DMS114 treated with DMSO at 0.1 percent for 48 hours (cell line): ENCODE measurements around the gene MLH1.
"Not testable (repeated sequence)": the region's sequence is repeated elsewhere in the genome, so short reads cannot be mapped to it uniquely, and the experiment has no call there.

Experiments
- DNase-seq: peaks from one replicate; lab custom pipeline; 2025; ENCODE audit not compliant: unreplicated experiment; lab: John Stamatoyannopoulos, UW

MLH1 gene

DNA sequence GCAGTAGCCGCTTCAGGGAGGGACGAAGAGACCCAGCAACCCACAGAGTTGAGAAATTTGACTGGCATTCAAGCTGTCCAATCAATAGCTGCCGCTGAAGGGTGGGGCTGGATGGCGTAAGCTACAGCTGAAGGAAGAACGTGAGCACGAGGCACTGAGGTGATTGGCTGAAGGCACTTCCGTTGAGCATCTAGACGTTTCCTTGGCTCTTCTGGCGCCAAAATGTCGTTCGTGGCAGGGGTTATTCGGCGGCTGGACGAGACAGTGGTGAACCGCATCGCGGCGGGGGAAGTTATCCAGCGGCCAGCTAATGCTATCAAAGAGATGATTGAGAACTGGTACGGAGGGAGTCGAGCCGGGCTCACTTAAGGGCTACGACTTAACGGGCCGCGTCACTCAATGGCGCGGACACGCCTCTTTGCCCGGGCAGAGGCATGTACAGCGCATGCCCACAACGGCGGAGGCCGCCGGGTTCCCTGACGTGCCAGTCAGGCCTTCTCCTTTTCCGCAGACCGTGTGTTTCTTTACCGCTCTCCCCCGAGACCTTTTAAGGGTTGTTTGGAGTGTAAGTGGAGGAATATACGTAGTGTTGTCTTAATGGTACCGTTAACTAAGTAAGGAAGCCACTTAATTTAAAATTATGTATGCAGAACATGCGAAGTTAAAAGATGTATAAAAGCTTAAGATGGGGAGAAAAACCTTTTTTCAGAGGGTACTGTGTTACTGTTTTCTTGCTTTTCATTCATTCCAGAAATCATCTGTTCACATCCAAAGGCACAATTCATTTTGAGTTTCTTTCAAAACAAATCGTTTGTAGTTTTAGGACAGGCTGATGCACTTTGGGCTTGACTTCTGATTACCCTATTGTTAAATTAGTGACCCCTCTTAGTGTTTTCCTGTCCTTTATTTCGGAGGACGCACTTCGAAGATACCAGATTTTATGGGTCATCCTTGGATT is at the start of gene MLH1:
TSS of gene MLH1 (plus strand) at position 193 of the 958 bp plus-strand sequence. CDS start at position 223, 30 bp downstream.
- DNase-seq, result no peak

DNA sequence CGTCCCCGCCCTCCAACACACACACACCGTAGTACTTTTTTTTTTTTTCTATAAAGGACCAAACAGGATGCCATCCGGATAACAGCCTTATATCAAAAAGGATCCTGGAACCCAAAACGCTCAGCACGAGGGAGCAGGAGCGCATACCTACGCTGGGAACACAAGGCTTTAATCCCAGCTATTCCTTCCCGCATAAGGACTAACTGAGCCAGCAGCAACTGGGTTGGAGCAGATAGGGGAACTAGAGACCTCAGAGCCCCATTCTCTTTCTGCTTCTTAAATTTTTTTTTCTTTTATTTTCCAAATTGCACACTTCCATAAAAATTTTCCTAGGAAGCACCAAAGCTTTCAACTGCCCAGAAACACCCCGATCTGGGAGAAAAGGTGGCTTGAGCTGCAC is 49.7 kb upstream of the MLH1 start:
- DNase-seq, result no peak

DNA sequence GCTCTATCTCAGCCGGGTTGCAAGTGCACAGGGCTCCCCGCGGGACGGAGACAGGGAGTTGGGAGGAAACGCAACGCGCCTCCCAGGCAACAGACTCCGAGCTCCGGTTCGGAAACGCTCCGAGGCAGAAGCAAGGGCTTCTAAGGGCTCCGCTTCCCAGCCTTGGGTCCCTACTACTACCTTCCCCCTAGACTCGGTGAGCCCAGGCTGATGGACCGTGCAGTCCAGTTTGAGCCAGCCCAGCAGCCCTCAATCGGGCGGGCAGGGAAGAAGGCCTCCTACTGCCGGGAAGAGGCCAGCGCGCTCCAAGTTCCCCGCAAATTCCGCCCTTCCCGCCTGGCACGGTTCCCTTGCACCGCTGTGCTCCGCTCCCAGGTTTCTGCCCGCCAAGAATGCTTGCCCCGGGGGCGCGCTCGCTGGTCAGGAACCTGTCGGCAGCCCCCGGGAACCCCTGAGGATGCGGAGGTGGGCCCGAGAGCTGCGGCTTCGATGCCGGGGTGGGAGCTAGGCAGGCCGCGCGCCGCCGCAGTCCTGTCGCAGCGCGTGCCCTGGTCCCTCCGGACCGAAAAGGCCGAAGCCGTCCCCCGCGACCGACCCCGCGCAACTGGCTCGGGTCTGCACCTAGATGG is 49.2 kb upstream of the MLH1 start:
- DNase-seq, result peak; percentile 24

DNA sequence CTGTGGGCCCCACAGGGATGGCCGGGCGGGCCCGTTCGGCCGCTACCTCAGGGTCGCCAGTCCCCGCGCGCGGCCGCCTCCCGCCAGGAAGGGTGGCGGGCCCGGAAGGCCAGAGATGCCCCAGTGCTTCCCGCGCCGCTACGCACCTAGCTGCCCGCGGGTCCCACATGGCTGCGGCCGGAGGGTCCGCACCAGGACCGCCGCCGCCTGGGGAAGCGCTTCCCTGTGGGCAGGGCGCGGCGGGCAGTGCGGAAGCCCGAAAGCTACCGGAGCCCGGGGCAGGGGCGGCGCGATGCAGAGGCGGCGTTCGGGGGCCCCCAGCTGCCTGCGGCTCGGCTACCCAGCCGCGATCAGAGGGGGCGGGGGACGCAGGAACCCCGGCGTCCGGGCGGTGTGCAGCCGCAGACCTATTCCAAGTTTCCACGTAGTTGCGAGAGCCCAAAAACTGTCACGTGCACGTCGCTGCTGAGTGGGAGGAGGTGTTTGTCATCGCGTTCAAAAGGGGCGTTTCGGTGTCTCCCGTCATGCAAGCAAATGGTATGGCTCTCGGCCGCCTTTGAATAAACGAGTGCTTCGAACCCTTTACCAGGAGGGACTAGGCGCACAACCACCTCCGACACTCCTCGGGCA is 48.6 kb upstream of the MLH1 start, which contains the start of gene TRANK1:
TSS of gene TRANK1 (minus strand) at position 414 of the 630 bp plus-strand sequence. CDS start at position 169, 245 bp downstream.
- peak; percentile 55 for DNase-seq

DNA sequence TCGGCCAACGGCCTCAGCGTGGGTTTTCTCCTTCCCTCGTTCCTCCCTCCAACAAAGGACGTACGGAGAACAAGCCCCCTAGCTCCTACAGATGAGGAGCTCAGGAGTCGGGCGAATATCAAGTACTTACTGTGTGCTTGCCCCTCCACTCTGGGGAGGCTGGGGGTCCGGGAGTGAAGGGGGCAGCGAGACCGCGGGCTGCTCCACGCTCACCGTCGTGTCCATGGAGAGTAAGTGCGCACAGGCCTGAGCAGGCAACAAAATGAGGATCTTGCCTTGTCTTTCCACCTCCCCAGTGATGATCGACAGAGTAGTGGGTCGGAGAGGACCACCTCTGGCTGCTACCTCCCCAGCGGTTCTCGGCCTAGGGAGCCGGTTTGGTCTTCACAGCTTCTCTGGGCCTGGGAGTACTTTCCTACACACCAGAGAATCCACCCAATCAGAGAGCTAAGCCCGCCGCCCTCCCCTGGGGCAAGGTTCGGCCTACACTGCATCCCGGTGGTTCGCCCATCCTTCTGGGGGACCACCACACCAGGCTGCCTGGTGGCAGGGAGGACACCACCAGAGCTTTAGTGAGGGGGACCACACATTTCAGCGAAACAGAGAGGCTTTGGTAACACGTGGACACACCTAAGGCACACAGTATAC is 47.9 kb upstream of the MLH1 start:
- no peak for DNase-seq

DNA sequence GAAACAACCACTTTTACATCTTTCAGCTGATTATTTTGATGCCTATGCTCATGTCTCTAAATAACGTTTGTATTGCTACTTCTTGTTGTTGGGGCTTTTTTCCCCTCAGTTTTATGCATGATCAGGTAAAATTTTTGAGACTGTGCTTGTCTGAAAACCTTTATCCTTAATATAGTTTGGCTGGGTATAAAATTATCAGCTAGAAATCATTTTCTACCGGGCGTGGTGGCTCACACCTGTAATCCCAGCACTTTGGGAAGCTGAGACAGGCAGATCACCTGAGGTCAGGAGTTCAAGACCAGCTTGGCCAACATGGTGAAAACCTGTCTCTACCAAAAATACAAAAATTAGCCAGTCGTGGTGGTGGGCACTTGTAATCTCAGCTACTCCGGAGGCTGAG is 45.5 kb upstream of the MLH1 start:
- not testable (repeated sequence) for DNase-seq

DNA sequence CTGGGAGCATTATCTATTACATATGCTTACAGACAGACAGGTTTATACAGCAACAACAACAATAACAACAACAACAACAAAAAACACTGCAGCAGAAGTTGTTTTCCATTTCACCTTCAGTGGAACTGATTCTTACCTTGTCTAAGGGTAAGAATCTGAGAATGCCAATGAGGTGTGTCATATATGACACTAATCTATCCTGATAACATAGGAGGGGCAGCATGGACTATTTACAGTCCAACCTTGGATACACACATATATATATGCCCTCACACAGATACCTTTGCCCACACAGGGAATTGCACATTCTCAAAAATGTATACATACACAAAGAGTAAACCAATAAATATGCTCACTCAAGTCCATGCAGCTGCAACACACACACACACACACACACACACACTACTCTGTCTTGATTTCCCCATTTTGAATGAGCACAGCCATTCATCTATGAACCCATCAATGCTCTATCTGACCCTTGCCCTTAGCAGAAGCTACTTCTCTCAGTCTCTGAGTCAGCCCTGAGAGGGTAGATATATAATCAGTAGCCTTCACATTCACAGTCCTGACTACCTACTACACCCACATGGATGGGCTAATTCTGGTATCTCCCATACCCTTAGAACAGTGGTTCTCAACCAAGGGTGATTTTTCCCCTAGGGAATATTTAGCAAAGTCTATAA is 38.7 kb upstream of the MLH1 start:
- no peak for DNase-seq

DNA sequence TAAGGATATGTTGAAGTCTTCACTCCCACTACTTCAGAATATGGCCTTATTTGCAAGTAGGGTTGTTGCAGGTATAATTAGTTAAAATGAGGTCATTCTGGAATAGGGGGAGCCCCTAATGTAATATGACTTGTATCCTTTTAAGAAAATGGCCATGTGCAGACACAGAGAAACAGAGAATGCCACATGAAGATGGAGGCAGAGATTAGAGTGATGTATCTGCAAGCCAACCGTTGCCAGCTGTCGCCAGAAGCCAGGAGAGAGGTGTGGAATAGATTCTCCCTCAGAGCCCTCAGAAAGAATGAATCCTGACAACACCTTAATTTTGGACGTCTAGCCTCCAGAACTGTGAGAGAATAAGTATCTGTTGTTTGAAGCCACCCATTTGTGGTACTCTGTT is 37.2 kb upstream of the MLH1 start:
- DNase-seq, result no peak

DNA sequence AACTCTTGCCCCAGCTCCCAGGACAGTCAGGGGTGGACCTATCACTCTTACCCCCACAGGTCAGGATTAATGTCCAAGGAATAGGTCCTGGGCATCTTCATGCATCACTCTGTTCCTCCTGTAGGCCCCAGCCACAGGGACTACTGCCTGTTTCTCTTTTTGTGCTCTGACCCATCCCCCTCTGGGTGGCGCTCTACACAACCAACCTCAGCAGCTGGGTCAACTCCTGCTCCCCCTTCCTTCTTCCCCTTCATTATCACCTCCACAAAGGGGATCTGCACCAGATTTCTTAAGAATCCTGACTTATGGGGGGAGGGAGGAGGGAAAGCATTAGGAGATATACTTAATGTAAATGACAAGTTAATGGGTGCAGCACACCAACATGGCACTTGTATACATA is 36.3 kb upstream of the MLH1 start:
- no peak for DNase-seq

DNA sequence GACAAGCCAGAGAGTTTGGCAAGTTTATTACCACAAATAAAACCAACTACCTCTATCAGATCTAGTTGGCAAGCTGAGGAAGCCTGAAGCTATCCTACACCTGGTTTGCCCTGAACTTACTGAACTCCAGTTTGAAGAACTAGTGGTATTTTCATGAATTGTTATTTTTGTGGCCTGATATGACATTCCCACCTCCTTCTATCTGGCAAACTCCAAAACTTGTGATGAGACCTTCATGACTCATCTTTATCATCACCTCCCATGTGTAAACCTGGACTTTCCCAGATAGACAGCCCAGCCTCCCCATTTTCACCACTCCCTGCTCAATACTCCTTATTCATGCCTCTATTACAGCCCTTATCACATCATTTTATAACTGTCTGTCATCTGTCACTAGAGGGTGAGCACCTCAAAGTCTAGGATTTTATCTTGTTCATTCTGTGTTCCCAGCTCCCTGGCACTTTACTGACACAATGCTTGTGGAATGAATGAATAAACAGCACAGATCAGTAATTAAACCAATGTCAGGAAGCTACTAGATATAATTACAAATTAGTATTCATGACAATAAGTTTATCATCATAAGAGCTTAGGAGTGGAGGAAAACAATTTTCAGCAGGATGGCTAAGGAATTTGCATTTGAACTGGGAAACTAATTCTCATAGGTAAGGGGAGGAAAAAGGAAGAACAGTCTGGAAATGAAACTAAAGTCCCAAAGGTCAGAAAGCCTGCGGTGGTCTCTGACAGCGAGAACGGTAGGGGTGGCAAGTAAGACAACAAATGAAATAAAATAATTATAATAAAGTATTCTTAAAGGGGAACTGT is 35.2 kb upstream of the MLH1 start:
- no peak for DNase-seq

DNA sequence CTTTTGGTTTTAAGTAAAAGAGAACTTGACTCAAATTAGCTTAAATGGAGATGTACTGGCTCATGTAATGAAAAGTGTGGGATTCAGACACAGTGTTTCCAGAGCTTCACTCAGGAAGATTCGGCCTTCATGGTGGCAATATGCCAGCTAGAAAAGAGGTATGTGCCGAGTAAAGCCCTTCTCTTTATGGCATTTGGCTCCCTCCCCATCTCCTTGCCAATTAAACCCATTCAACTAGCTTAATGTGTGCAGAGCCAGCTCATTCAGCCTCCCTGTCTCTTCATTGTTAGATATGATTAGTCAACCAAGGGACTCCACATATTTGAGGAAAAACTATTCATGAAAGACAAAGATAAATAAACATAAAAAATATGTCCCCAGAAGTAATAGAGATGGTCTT is 33.5 kb upstream of the MLH1 start:
- DNase-seq, result no peak

DNA sequence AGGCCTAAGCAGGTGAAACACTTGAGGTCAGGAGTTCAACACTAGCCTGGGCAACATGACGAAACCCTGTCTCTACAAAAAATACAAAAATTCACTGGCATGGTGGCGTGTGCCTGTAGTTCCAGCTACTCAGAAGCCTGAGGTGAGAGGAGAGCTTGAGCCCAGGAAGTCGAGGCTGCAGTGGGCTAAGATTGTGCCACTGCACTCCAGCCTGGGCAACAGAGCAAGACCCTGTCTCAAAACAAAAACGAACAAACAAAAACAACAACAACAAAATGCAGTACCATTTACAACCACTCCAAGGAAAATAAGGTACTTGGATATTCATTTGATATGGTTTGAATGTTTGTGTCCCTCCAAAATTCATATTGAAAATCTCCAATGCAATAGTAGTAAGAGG is 32.8 kb upstream of the MLH1 start:
- DNase-seq, result no peak

DNA sequence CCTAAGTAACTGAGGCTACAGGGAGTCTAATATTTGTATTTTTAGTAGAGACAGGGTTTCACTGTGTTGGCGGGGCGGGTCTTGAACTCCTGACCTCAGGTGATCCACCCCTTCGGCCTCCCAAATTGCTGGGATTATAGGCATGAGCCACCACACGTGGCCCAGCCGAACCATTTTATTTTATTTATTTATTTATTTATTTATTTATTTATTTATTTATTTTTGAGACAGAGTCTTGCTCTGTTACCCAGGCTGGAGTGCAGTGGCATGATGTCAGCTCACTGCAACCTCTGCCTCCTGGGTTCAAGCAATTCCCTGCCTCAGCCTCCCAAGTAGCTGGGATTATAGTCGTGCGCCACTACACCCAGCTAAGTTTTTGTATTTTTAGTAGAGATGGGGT is 30.3 kb upstream of the MLH1 start:
- DNase-seq, result not testable (repeated sequence)

DNA sequence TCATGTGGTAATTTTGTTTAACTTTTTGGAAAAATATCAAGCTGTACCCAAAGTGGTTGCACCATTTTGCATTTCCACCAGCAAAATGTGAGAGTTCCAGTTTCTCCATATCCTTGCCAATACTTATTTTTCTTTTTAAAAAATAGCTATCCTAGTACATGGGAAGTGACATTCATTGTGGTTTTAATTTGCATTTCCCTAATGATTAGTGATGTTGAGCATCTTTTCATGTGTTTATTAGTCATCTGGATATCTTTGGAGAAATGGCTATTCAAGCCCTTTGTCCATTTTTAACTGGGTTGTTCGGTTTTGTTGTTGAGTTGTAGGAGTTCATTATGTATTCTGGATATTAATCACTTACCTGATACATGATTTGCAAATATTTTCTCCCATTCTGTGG is 29.0 kb upstream of the MLH1 start:
- DNase-seq, result no peak

DNA sequence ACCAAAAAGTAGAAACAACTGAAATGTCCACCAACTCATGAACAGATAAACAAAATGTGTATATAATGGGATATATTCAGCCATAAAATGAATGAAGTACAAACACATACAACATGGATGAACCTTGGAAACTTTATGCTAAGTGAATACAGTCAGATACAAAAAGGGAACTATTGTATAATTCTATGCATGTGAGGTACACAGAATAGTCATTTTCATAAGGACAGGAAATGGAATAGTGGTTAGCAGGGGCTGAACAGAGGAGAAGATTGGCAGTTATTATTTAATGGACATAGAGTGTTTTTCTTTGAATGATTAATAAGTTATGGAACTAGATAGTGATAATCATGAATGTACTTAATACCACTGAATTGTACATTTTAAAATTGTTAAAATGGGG is 28.5 kb upstream of the MLH1 start:
- no peak for DNase-seq

DNA sequence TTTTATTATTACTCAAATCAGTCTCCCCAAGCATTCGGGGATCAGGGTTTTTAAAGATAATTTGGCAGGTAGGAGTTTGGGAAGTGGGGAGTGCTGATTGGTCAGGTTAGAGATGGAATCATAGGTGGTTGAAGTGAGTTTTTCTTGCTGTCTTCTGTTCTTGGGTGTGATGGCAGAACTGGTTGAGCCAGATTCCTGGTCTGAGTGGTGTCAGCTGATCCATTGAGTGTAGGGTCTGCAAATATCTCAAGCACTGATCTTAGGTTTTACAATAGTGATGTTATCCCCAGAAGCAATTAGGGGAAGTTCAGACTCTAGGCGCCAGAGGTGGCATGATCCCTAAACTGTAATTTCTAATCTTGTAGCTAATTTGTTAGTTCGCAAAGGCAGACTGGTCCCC is 27.9 kb upstream of the MLH1 start:
- no peak for DNase-seq

DNA sequence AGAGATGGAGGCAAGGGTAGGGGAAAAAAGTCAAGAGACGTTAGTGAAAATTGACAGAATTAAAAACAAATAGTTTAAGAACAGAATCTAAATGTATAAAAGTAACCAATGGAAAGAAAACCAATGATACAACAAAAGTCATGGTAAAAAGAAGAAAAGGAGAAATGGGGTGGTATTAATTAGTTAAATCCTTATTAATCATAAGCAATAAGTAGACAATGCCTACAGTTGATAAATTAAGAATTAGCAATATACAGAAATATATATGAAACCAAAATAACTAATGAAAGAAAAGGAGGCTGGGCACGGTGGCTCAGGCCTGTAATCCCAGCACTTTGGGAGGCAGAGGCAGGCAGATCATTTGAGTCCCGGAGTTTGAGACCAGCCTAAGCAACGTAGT is 24.2 kb upstream of the MLH1 start:
- DNase-seq, result no peak

DNA sequence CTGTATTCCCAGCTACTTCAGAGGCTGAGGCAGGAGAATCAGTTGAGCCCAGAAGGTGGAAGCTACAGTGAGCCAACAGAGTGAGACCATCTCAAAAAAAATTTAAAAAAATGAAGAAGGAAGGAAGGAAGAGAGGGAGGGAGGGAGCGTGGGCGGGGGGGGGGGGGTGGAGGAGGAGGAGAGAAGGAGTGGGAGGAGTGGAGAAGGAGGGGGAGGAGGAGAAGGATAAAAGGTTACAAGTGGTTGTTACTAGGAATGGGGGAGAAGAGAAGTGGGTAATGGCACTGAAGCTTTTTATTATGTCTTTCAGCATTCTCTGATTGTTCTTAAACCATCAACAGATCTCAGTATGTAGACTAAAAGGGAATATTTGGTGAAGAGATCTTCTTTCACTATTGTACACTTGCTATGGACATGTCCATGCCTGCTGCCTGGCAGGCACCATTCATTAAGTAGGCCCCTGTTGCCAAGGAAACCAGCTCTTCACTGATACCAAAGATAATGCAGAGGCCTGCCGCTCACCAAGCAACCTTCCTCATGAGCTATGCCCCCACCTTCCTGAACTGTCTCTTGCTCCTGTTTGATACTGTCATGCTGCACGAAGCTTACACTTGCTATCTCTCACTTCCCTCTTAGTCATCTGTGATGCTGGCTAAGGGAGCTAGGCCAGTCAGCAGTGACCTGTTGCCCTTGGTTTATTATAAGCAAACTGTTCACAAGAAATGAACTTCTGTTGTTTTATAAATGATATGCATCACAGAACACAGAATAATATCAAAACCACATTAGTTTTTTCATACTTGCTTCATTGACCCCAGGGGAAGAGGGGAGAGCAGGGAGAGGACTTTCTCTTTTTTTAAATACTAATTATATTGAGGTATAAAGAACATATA is 23.5 kb upstream of the MLH1 start:
- DNase-seq, result no peak

DNA sequence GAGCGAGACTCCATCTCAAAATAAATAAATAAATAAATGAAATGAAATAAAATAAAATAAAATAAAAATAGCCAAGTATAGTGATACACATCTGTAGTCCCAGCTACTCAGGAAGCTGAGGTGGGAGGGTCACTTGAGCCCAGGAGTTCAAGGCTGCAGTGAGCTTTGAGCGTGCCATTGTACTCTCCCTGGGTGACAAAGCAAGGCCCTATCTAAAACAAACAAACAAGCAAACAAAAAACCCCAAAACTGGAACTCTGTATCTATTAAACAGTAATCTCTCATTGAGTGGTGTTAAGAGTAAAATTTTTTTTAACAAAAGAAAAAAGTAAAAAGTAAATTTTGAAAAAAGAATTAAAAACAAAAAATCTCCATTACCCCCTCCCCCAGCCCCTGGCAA is 21.2 kb upstream of the MLH1 start:
- no peak for DNase-seq
